ENCODE data around the gene GNA12. TPM values are rescaled to one million over a fixed set of nuclear protein-coding genes. Genes with fewer than 3 reads are reported as not detected.
"Not testable (repeated sequence)": the region's sequence is repeated elsewhere in the genome, so short reads cannot be mapped to it uniquely, and the experiment has no call there.

Gene GNA12
- total and polyA plus RNA-seq, 9 of the 15 experiments (the other 6 are each of a cell fraction or from before 2014, with no cell fraction given) = 0.65 to 32.7 (median 9.6) TPM

- DNase-seq (ENCODE audit: extremely low read depth in 1 of 4, low spot score in 3 of 4); H3K4me2 ChIP-seq (ENCODE audit: insufficient read depth, low read length); in situ Hi-C loops (cut with MboI); H3K9ac ChIP-seq (ENCODE audit: insufficient read depth in 1 of 2, low read depth in 2 of 2, low read length in 2 of 2); H4K20me1 ChIP-seq (replicated peaks; ENCODE audit: control insufficient read depth, insufficient read depth, low read length); H3K9me3 ChIP-seq (replicated peaks; ENCODE audit: control insufficient read depth, insufficient read depth, low read depth, low read length); BruUV-seq (replicated peaks); H3K27ac ChIP-seq (ENCODE audit: extremely low read depth, low read depth, low read length); H3K79me2 ChIP-seq (ENCODE audit: control insufficient read depth, insufficient read depth, low read length); FAIRE-seq; H3K4me3 ChIP-seq; H2AFZ ChIP-seq (ENCODE audit: low read depth, low read length); CTCF ChIA-PET (ENCODE audit: low intra/inter-chr PET ratio); H3K36me3 ChIP-seq (ENCODE audit: control insufficient read depth, insufficient read depth, low read length); ATAC-seq; H3K9me1 ChIP-seq (ENCODE audit: control insufficient read depth, insufficient read depth, low read length): not testable (repeated sequence)
- H3K4me1 ChIP-seq (replicated peaks in 1 of 2; ENCODE audit: control insufficient read depth in 2 of 2, insufficient read depth in 2 of 2, low read length in 2 of 2) = peaks cover 0 to 23% of the 10 kb centered on the region in 2 experiments; a peak in 2 of 5 replicates
- intact Hi-C loops (cut with micrococcal nuclease) = loop anchor here (10.0 kb wide), 1 partner anchor 115 kb away; no protein-coding TSS in a partner anchor
- H3K27me3 ChIP-seq (ENCODE audit: control insufficient read depth in 2 of 2, insufficient read depth in 2 of 2, low read length in 2 of 2) = peaks cover 15 to 45% of the 10 kb centered on the region in 2 experiments; a peak in 4 of 5 replicates
- POLR2A ChIA-PET = interaction anchor here (0.6 kb wide), 1 partner anchor 58 kb away, joined by 3 read pairs; no protein-coding TSS in a partner anchor
- WGBS (ENCODE audit: insufficient coverage, low coverage, missing lambda C conversion rate) = 27% methylated on average over 24 of the region's 64 CpGs
These were observed 164.7 kb downstream of the GNA12 start for GRCh38 chr7:2679135-2680127.

- FAIRE-seq; H3K36me3 ChIP-seq (ENCODE audit: control insufficient read depth, insufficient read depth, low read length); DNase-seq (ENCODE audit: extremely low read depth in 1 of 4, low spot score in 3 of 4); H3K9ac ChIP-seq (ENCODE audit: insufficient read depth in 1 of 2, low read depth in 2 of 2, low read length in 2 of 2); ATAC-seq; H3K4me3 ChIP-seq; H3K9me3 ChIP-seq (replicated peaks; ENCODE audit: control insufficient read depth, insufficient read depth, low read depth, low read length); H3K9me1 ChIP-seq (ENCODE audit: control insufficient read depth, insufficient read depth, low read length); H4K20me1 ChIP-seq (replicated peaks; ENCODE audit: control insufficient read depth, insufficient read depth, low read length); BruUV-seq (replicated peaks); intact Hi-C loops (cut with micrococcal nuclease); H3K79me2 ChIP-seq (ENCODE audit: control insufficient read depth, insufficient read depth, low read length); POLR2A ChIA-PET; CTCF ChIA-PET (ENCODE audit: low intra/inter-chr PET ratio); H2AFZ ChIP-seq (ENCODE audit: low read depth, low read length); H3K4me2 ChIP-seq (ENCODE audit: insufficient read depth, low read length); in situ Hi-C loops (cut with MboI); H3K27ac ChIP-seq (ENCODE audit: extremely low read depth, low read depth, low read length): not testable (repeated sequence)
- peaks cover 15 to 42% of the 10 kb centered on the region in 2 experiments; a peak in 4 of 5 replicates for H3K27me3 ChIP-seq (ENCODE audit: control insufficient read depth in 2 of 2, insufficient read depth in 2 of 2, low read length in 2 of 2)
- WGBS (ENCODE audit: insufficient coverage, low coverage, missing lambda C conversion rate) = 11% methylated on average over 10 of the region's 15 CpGs
- peaks cover 0 to 22% of the 10 kb centered on the region in 2 experiments; a peak in 2 of 5 replicates for H3K4me1 ChIP-seq (replicated peaks in 1 of 2; ENCODE audit: control insufficient read depth in 2 of 2, insufficient read depth in 2 of 2, low read length in 2 of 2)
These were observed 165.7 kb downstream of the GNA12 start for GRCh38 chr7:2678454-2678853.

Other genes with a start within 250 kb of the GNA12 start
- gene TTYH3, start 212.3 kb downstream of the GNA12 start, total RNA-seq (2014; rRNA removed) = 1.4 and 1.5 TPM in 2 replicates
- 0.06 and 0.11 TPM in 2 replicates for gene TTYH3, start 212.3 kb downstream of the GNA12 start, total RNA-seq (2014; rRNA removed; fragmentation: Illumina TruSeq; extraction: Trizol)
- 0.62 and 0.79 TPM in 2 replicates for gene TTYH3, start 212.3 kb downstream of the GNA12 start, total RNA-seq (2015; rRNA removed; fragmentation: Illumina TruSeq; extraction: Trizol)
- gene TTYH3, start 212.3 kb downstream of the GNA12 start, total RNA-seq (2021) = 4.9 and 5.5 TPM in 2 replicates
- 1.7 and 4.5 TPM in 2 replicates for gene TTYH3, start 212.3 kb downstream of the GNA12 start, polyA plus RNA-seq (2011; rRNA removed)
- 1.1 and 2.0 TPM in 2 replicates for gene TTYH3, start 212.3 kb downstream of the GNA12 start, polyA plus RNA-seq (2014; fragmentation: Illumina TruSeq; extraction: Trizol)
- under 1 TPM; 0.01 to 0.04 TPM for gene TTYH3, start 212.3 kb downstream of the GNA12 start, polyA plus RNA-seq (2014; fragmentation: Nextera tagmentation; extraction: Ambion mirVana)
- 1.1 and 1.9 TPM in 2 replicates for gene TTYH3, start 212.3 kb downstream of the GNA12 start, polyA plus RNA-seq (2014; rRNA removed)
- gene AMZ1, start 156.1 kb downstream of the GNA12 start, total RNA-seq (2014; rRNA removed) = not detected in 2 replicates
- gene AMZ1, start 156.1 kb downstream of the GNA12 start, total RNA-seq (2014; rRNA removed; fragmentation: Illumina TruSeq; extraction: Trizol) = not detected in 2 replicates
- gene AMZ1, start 156.1 kb downstream of the GNA12 start, total RNA-seq (2015; rRNA removed; fragmentation: Illumina TruSeq; extraction: Trizol) = not detected in 2 replicates
- not detected in 2 replicates for gene AMZ1, start 156.1 kb downstream of the GNA12 start, total RNA-seq (2021)
- gene AMZ1, start 156.1 kb downstream of the GNA12 start, polyA plus RNA-seq (2011; rRNA removed) = not detected in 2 replicates
- gene AMZ1, start 156.1 kb downstream of the GNA12 start, polyA plus RNA-seq (2014; fragmentation: Illumina TruSeq; extraction: Trizol) = not detected in 2 replicates
- gene AMZ1, start 156.1 kb downstream of the GNA12 start, polyA plus RNA-seq (2014; fragmentation: Nextera tagmentation; extraction: Ambion mirVana) = not detected
- gene AMZ1, start 156.1 kb downstream of the GNA12 start, polyA plus RNA-seq (2014; rRNA removed) = not detected in 2 replicates
- 5.7 and 6.4 TPM in 2 replicates for gene CARD11, start 199.6 kb upstream of the GNA12 start, total RNA-seq (2014; rRNA removed)
- gene CARD11, start 199.6 kb upstream of the GNA12 start, total RNA-seq (2014; rRNA removed; fragmentation: Illumina TruSeq; extraction: Trizol) = 2.4 and 3.1 TPM in 2 replicates
- gene CARD11, start 199.6 kb upstream of the GNA12 start, total RNA-seq (2015; rRNA removed; fragmentation: Illumina TruSeq; extraction: Trizol) = 4.2 and 4.4 TPM in 2 replicates
- 11.4 and 12.8 TPM in 2 replicates for gene CARD11, start 199.6 kb upstream of the GNA12 start, total RNA-seq (2021)
- 3.0 and 6.2 TPM in 2 replicates for gene CARD11, start 199.6 kb upstream of the GNA12 start, polyA plus RNA-seq (2011; rRNA removed)
- 7.6 and 8.9 TPM in 2 replicates for gene CARD11, start 199.6 kb upstream of the GNA12 start, polyA plus RNA-seq (2014; fragmentation: Illumina TruSeq; extraction: Trizol)
- under 1 TPM; 0.07 to 0.15 TPM for gene CARD11, start 199.6 kb upstream of the GNA12 start, polyA plus RNA-seq (2014; fragmentation: Nextera tagmentation; extraction: Ambion mirVana)
- gene CARD11, start 199.6 kb upstream of the GNA12 start, polyA plus RNA-seq (2014; rRNA removed) = 8.3 and 10.2 TPM in 2 replicates

Measured in K562 (cell line).